Measurements from ENCODE around the gene PLEKHA7. TPM values are rescaled to one million over a fixed set of nuclear protein-coding genes. Genes with fewer than 3 reads are reported as not detected.

The PLEKHA7 gene
- total and polyA plus RNA-seq, 2 of the 4 experiments (the other 2 are of a cell fraction), result 0.12 TPM; not detected in 1

- POLR2A ChIA-PET (ENCODE audit: unreplicated experiment), result no interaction called here
- Histone ChIP-seq H4K91ac (ENCODE audit: insufficient read depth, low read depth, low read length) (no peak overlapping the region), H2AK5ac (ENCODE audit: low read depth, low read length) (no peak overlapping the region), H2BK5ac (ENCODE audit: low read depth, low read length, poor library complexity, severe bottlenecking) (no peak overlapping the region), H3K79me1 (ENCODE audit: low read depth in 1 of 2, low read length in 2 of 2) (no peaks in the 10 kb centered on the region), H2BK20ac (ENCODE audit: low read depth, low read length) (no peak overlapping the region), H3K9me3 (ENCODE audit: control insufficient read depth, insufficient read depth, low read length) (no peaks in the 10 kb centered on the region), H2BK15ac (ENCODE audit: low read depth, low read length) (no peak overlapping the region), H3K18ac (ENCODE audit: low read depth, low read length) (no peak overlapping the region), H3K9me1 (ENCODE audit: insufficient read depth, low read length) (no peaks in the 10 kb centered on the region), H4K20me1 (ENCODE audit: insufficient read depth, low read length) (no peaks in the 10 kb centered on the region), H3K27me3 (ENCODE audit: control insufficient read depth, insufficient read depth, low read length) (peaks cover 7% of the 10 kb centered on the region), H3K27ac (ENCODE audit: insufficient read depth, low read length) (no peak overlapping the region), H3K4ac (ENCODE audit: low read depth, low read length) (no peak overlapping the region), H3K4me3 (ENCODE audit: insufficient read depth, low read depth, low read length) (no peak overlapping the region), H3K9ac (ENCODE audit: low read depth, low read length) (no peak overlapping the region), H3K56ac (ENCODE audit: extremely low read depth, insufficient read depth, low read length) (no peak overlapping the region), H2AFZ (replicated peaks; ENCODE audit: low read length, poor library complexity) (no peak overlapping the region), H4K8ac (ENCODE audit: low read depth in 2 of 2, low read length in 2 of 2) (no peak overlapping the region), H3K23ac (ENCODE audit: low read depth, low read length) (no peak overlapping the region), H3K36me3 (ENCODE audit: control insufficient read depth, insufficient read depth, low read length) (no peaks in the 10 kb centered on the region), H3K4me2 (ENCODE audit: low read depth, low read length) (no peak overlapping the region), H2BK120ac (ENCODE audit: low read depth, low read length) (no peak overlapping the region), H3K14ac (replicated peaks; ENCODE audit: low read depth, low read length) (no peak overlapping the region), H2AK9ac (replicated peaks; ENCODE audit: low read depth, low read length, poor library complexity) (no peak overlapping the region), H3K4me1 (ENCODE audit: control insufficient read depth, insufficient read depth, low read length) (no peaks in the 10 kb centered on the region), H4K5ac (ENCODE audit: low read depth, low read length) (no peak overlapping the region)
- no CpG with 5 or more reads among the region's 2 CpGs for WGBS, 2 experiments (ENCODE audit: extremely low coverage in 2 of 2, insufficient read length in 1 of 2)
- no TSS peak for BruUV-seq (replicated peaks)
- dilution Hi-C loops (cut with HindIII; ENCODE audit: low sequenced_read_pairs, unreplicated experiment), result no loop called here
- TF ChIP-seq CTCF (conservative IDR thresholded peaks at IDR 0.05; ENCODE audit: low read depth, low read length) (no peak), ELK1 (IDR thresholded peaks at IDR 0.05; ENCODE audit: borderline replicate concordance, low read depth, low read length) (no peak), CHD1 (IDR thresholded peaks at IDR 0.05; ENCODE audit: low read depth, low read length) (no peak), RFX5 (IDR thresholded peaks at IDR 0.05; ENCODE audit: low read depth, low read length) (no peak), CEBPB (IDR thresholded peaks at IDR 0.05; ENCODE audit: low read depth, low read length) (no peak), MXI1 (IDR thresholded peaks at IDR 0.05; ENCODE audit: borderline replicate concordance, low read depth, low read length) (no peak), MAZ (IDR thresholded peaks at IDR 0.05; ENCODE audit: borderline replicate concordance, low read depth, low read length) (no peak), FOS (IDR thresholded peaks at IDR 0.05; ENCODE audit: low read depth, low read length) (no peak), BHLHE40 (IDR thresholded peaks at IDR 0.05; ENCODE audit: low read depth, low read length) (no peak), SMC3 (IDR thresholded peaks at IDR 0.05; ENCODE audit: low read depth, low read length) (no peak)
- ATAC-seq (ENCODE audit: low read depth), result no peak
- CTCF ChIA-PET, result no interaction called here
- in situ Hi-C loops (cut with MboI; ENCODE audit: low sequenced_read_pairs), result no loop called here
- intact Hi-C loops (cut with micrococcal nuclease), result no loop called here
- no peak for DNase-seq
These were observed 140.9 kb downstream of the PLEKHA7 start for GRCh38 chr11:16873289-16873688.
